ENCODE data around the gene HK1.

Gene HK1

GRCh38 chr10:69259547-69260243 is 18.6 kb upstream of the HK1 start:
- no peaks in the 10 kb centered on the region for H3K36me3 Mint-ChIP-seq (ENCODE audit: low read depth)
- H3K4me1 Mint-ChIP-seq, result peaks cover 54% of the 10 kb centered on the region
- no peak overlapping the region for H3K4me3 Mint-ChIP-seq
- peak overlapping the region; percentile 11 for H3K27ac Mint-ChIP-seq
- H3K9me3 Mint-ChIP-seq, result peaks cover 4% of the 10 kb centered on the region
- DNase-seq, result no peak
- peaks cover 13% of the 10 kb centered on the region for H3K27me3 Mint-ChIP-seq (ENCODE audit: low read depth, poor library complexity)
- TF ChIP-seq CTCF (IDR thresholded peaks at IDR 0.05), result no peak

- TF ChIP-seq CTCF (IDR thresholded peaks at IDR 0.05), result no peak
Observed at GRCh38 chr10:69261184-69261583, 17.1 kb upstream of the HK1 start.

DNA sequence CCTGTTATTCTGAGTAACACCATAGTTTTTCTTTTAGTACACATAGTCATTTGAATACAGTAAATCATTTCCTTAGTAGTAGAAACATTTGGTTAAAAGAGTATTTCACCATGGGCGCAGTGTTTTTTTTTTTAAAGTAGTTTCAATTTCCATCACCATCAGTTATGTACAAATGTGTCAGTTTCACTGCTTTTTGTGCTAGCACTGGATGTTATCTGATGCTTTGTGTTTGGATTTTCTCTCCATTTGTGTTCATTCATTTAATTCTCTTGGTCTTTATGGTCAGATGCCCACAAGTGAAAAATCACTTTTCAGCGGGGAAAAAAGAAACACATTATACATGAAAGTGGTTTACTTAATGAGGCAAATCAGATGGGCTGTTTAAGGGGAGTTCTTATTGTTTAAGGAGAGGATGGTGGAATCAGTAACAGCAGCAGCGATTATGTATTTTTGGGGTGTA is 16.0 kb upstream of the HK1 start:
- H3K9me3 Mint-ChIP-seq, result peaks cover 4% of the 10 kb centered on the region
- H3K36me3 Mint-ChIP-seq (ENCODE audit: low read depth), result no peaks in the 10 kb centered on the region
- H3K27ac Mint-ChIP-seq, result peak overlapping the region; percentile 20
- H3K27me3 Mint-ChIP-seq (ENCODE audit: low read depth, poor library complexity), result peaks cover 18% of the 10 kb centered on the region
- DNase-seq, result no peak
- peaks cover 64% of the 10 kb centered on the region for H3K4me1 Mint-ChIP-seq
- peak overlapping the region; percentile 11 for H3K4me3 Mint-ChIP-seq
- TF ChIP-seq CTCF (IDR thresholded peaks at IDR 0.05), result no peak

More at GRCh38 chr10:69261184-69261583, 17.1 kb upstream of the HK1 start:
- DNase-seq, result no peak
- H3K4me1 Mint-ChIP-seq, result peaks cover 64% of the 10 kb centered on the region
- H3K4me3 Mint-ChIP-seq, result no peak overlapping the region
- peaks cover 14% of the 10 kb centered on the region for H3K27me3 Mint-ChIP-seq (ENCODE audit: low read depth, poor library complexity)
- H3K27ac Mint-ChIP-seq, result no peak overlapping the region
- H3K36me3 Mint-ChIP-seq (ENCODE audit: low read depth), result no peaks in the 10 kb centered on the region
- peaks cover 4% of the 10 kb centered on the region for H3K9me3 Mint-ChIP-seq

DNA sequence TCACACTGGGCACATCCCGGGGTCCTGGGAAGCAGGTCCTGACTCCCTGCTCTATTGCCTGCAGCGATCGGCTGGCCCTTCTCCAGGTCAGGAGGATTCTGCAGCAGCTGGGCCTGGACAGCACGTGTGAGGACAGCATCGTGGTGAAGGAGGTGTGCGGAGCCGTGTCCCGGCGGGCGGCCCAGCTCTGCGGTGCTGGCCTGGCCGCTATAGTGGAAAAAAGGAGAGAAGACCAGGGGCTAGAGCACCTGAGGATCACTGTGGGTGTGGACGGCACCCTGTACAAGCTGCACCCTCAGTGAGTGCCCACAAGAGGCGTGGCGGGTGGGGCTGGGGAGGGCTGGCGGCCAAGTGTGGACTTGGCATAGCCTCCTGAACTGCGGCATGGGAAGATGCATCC is 12.8 kb upstream of the HK1 start:
- DNase-seq, result no peak
- H3K4me3 Mint-ChIP-seq, result no peak overlapping the region
- peaks cover 56% of the 10 kb centered on the region for H3K4me1 Mint-ChIP-seq
- H3K27me3 Mint-ChIP-seq (ENCODE audit: low read depth, poor library complexity), result peaks cover 12% of the 10 kb centered on the region
- no peaks in the 10 kb centered on the region for H3K9me3 Mint-ChIP-seq
- no peak for TF ChIP-seq CTCF (IDR thresholded peaks at IDR 0.05)
- no peak overlapping the region for H3K27ac Mint-ChIP-seq
- H3K36me3 Mint-ChIP-seq (ENCODE audit: low read depth), result no peaks in the 10 kb centered on the region

GRCh38 chr10:69268761-69269416 is 9.4 kb upstream of the HK1 start:
- no peak overlapping the region for H3K27ac Mint-ChIP-seq
- peaks cover 17% of the 10 kb centered on the region for H3K27me3 Mint-ChIP-seq (ENCODE audit: low read depth, poor library complexity)
- no peaks in the 10 kb centered on the region for H3K36me3 Mint-ChIP-seq (ENCODE audit: low read depth)
- peaks cover 6% of the 10 kb centered on the region for H3K9me3 Mint-ChIP-seq
- peaks cover 23% of the 10 kb centered on the region for H3K4me1 Mint-ChIP-seq
- DNase-seq, result no peak
- TF ChIP-seq CTCF (IDR thresholded peaks at IDR 0.05), result no peak
- H3K4me3 Mint-ChIP-seq, result no peak overlapping the region
